ENCODE data around the gene AURKA.

GRCh38 chr20:56350842-56351241, 41.2 kb downstream of the AURKA start:
- no peak for TF ChIP-seq TCF12 (IDR thresholded peaks at IDR 0.05)
- TF ChIP-seq CTCF (IDR thresholded peaks at IDR 0.05) = no peak
- no peak for TF ChIP-seq TEAD4 (IDR thresholded peaks at IDR 0.05; ENCODE audit: borderline replicate concordance, insufficient read depth)
- TF ChIP-seq YY1 (IDR thresholded peaks at IDR 0.05; ENCODE audit: low read depth) = no peak
- no peak for TF ChIP-seq POLR2AphosphoS5 (IDR thresholded peaks at IDR 0.05; ENCODE audit: low read depth, low read length)
- TF ChIP-seq RAD21 (IDR thresholded peaks at IDR 0.05; ENCODE audit: low read length) = no peak
- no peak for TF ChIP-seq MAX (IDR thresholded peaks at IDR 0.05; ENCODE audit: low read depth)
- no peak for TF ChIP-seq GABPA (IDR thresholded peaks at IDR 0.05; ENCODE audit: low read depth)

All from SK-N-SH (cell line).